WI38 (cell line): Measurements from ENCODE around the gene ICAM1.
A peak's percentile ranks its signal among the peaks of the same experiment; 100 is the strongest.

Source experiments
- H3K4me3 ChIP-seq: 2 replicates; pipeline ENCODE4 v1.5.1; 2011; ENCODE audit warnings: low read depth, mild to moderate bottlenecking, control low read depth, low read length
- CTCF ChIP-seq: IDR thresholded peaks from 2 replicates; pipeline ENCODE4 v1.5.1; 2012; ENCODE audit warnings: low read depth, mild to moderate bottlenecking, control low read depth, low read length

ICAM1 gene

DNA sequence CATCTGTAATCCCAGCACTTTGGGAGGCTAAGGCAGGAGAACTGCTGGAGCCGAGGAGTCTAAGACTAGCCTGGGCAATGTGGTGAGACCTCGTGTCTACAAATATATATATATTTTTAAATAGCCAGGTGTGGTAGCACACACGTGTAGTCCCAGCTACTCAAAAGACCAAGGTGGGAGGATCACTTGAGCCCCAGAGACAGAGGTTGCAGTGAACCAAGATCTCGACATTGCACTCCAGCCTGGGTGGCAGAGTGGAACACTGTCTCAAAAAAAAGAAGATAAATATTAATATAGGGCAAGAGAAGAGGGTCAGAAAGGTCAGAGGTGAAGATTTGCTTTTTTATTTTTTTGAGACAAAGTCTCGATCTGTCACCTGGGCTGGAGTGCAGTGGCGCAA lies 24.4 kb upstream of the ICAM1 start:
- no peak overlapping the region for H3K4me3 ChIP-seq
- TF ChIP-seq CTCF, result no peak

DNA sequence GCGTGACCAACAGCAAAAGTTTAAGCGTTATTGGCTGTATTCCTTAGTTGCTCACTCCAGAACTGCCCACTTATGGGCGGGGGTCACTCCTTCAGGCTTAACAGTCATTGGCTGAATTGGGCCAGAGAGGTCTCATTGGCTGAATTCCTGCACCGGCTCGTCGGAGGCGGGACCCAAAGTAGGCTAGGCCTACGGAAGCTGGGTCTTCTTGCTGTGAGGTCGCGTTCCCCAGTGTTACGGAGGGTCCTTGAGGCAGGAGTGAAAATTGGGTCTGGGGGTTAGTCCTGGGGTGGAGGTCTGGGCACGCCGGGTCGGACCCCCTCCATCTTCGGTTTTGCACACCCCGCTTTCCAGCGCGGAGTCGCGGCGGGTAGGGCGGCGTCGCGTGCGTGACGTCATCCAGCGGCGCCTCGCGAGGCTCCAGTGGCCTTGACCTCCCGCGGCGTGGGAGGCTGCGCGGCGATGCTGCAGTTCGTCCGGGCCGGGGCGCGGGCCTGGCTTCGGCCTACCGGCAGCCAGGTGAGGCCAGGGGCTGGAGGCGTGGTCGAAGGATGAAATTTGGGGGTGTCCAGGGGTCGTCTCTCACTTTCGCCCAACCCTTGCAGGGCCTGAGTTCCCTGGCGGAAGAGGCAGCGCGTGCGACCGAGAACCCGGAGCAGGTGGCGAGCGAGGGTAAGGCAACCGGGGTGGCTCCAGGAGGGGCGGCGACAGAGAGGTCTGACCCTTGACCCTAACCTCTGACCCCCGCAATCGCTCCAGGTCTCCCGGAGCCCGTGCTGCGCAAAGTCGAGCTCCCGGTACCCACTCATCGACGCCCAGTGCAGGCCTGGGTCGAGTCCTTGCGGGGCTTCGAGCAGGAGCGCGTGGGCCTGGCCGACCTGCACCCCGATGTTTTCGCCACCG lies 18.9 kb upstream of the ICAM1 start, which contains the start of gene MRPL4:
TSS of gene MRPL4 (plus strand) at position 423 of the 903 bp plus-strand sequence. CDS start at position 463, 40 bp downstream.
- no peak for TF ChIP-seq CTCF
- peak within 1 kb of the TSS; percentile 74 for H3K4me3 ChIP-seq

DNA sequence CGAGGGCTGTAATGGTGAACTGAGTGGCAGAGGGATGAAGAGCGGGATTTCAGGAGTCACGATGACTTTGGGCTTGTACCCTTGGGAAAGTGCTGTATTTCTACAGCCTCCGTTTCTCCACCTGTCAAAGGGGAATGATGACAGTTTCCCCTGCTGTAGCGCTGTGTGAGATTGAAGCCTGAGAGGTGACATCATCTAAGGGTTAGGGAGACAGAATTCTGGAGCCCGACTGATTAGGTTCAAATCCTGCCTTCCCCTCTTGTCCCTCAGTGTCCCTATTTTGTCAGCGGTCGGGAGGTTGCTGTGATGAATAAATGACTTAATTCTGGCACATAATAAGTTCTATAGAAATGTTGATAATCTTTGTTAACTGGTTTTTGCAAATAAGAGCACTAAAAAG lies 18.2 kb upstream of the ICAM1 start:
- TF ChIP-seq CTCF, result no peak
- H3K4me3 ChIP-seq, result peak overlapping the region; percentile 74

- no peak overlapping the region for H3K4me3 ChIP-seq
- no peak for TF ChIP-seq CTCF
Measured at GRCh38 chr19:10254244-10254643, 16.7 kb upstream of the ICAM1 start.

DNA sequence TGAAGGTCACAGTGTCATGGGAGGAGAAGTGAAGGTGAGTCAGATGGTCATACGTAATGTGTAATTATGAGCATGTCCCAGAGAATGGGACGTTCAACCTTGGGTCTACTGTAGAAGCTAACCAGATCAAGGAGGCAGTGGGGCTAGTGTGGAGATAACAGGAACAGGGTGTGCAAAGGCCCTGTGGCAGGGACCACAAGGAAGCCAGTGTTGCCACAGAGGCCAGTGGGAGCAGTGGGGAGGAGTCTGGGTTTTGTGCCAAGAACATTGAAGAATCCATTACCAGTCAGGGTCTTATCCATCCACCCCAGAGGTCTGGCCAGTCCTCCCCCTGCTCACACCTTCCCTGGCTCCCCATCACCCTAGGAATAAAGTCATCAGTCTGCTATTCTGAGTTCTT lies 15.6 kb upstream of the ICAM1 start:
- no peak for TF ChIP-seq CTCF
- H3K4me3 ChIP-seq, result no peak overlapping the region

DNA sequence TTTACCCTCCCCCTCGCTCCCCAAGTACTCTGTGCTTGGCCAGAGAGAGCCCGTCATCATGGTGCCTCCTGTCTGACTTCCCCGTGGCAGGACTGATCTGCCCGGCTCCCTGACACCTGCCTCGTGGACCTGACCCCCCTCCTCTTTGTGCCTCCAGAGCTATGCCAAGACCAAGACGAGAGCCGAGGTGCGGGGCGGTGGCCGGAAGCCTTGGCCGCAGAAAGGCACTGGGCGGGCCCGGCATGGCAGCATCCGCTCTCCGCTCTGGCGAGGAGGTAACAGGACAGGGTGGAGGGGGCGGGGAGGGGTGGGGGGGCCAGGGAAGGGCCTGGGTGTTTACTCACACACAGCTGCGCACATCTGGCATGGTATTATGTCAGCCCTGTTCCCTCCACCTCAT lies 14.4 kb upstream of the ICAM1 start:
- no peak overlapping the region for H3K4me3 ChIP-seq
- TF ChIP-seq CTCF, result no peak

GRCh38 chr19:10256970-10257615 lies 13.8 kb upstream of the ICAM1 start:
- no peak overlapping the region for H3K4me3 ChIP-seq
- TF ChIP-seq CTCF, result no peak
